ENCODE data around the gene PTGER2.

Gene PTGER2

GRCh38 chr14:52283099-52283498 is 31.0 kb upstream of the PTGER2 start:
- Mint-ChIP-seq H3K27ac (peak overlapping the region; percentile 25 to 32), H3K9me3 (peaks cover 7 to 12% of the 10 kb centered on the region in 2 donors), H3K4me3 (no peak overlapping the region), H3K27me3 (no peaks in the 10 kb centered on the region), H3K36me3 (ENCODE audit: insufficient read depth) (peaks cover 21% of the 10 kb centered on the region), H3K4me1 (ENCODE audit: low read depth in 2 of 2) (peaks cover 33% of the 10 kb centered on the region in 2 donors)
- DNase-seq: no peak
- ATAC-seq (replicated peaks): no peak

GRCh38 chr14:52286661-52287649 is 27.2 kb upstream of the PTGER2 start:
- ATAC-seq (replicated peaks) (no peak), DNase-seq (no peak)
- peaks cover 17 to 21% of the 10 kb centered on the region in 2 donors for H3K4me1 Mint-ChIP-seq (ENCODE audit: low read depth in 2 of 2)
- H3K27ac Mint-ChIP-seq: peak overlapping the region in 1 of 2 donors; percentile 11
- peak overlapping the region; percentile 26 to 64 for H3K4me3 Mint-ChIP-seq
- H3K27me3 Mint-ChIP-seq: no peaks in the 10 kb centered on the region
- H3K36me3 Mint-ChIP-seq (ENCODE audit: insufficient read depth): peaks cover 3% of the 10 kb centered on the region
- peaks cover 15 to 19% of the 10 kb centered on the region in 2 donors for H3K9me3 Mint-ChIP-seq

- Mint-ChIP-seq H3K4me3 (no peak overlapping the region), H3K36me3 (ENCODE audit: insufficient read depth) (no peaks in the 10 kb centered on the region), H3K9me3 (no peaks in the 10 kb centered on the region), H3K27me3 (no peaks in the 10 kb centered on the region), H3K4me1 (ENCODE audit: low read depth in 2 of 2) (peaks cover 16 to 33% of the 10 kb centered on the region in 2 donors), H3K27ac (no peak overlapping the region)
- no peak for ATAC-seq (replicated peaks)
- no peak for DNase-seq
Measured at GRCh38 chr14:52296378-52296777, 17.7 kb upstream of the PTGER2 start.

DNA sequence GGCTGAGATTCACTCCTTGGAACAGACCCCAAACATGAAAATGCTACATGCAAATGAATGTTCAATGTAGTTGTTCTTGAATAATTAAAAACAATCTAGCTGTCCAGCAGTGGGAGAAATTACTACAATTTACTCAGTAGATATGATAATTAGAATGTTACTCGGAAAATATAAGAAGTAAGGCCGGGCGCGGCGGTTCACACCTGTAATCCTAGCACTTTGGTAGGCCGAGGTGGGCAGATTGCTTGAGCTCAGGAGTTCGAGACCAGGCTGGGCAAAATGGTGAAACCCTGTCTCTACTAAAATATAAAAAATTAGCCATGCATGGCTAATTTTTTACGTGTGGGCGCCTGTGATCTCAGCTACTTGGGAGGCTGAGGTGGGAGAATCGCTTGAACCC is 15.3 kb upstream of the PTGER2 start:
- no peaks in the 10 kb centered on the region for H3K36me3 Mint-ChIP-seq (ENCODE audit: insufficient read depth)
- peak overlapping the region in 1 of 2 donors; percentile 53 for H3K27ac Mint-ChIP-seq
- H3K27me3 Mint-ChIP-seq: no peaks in the 10 kb centered on the region

DNA sequence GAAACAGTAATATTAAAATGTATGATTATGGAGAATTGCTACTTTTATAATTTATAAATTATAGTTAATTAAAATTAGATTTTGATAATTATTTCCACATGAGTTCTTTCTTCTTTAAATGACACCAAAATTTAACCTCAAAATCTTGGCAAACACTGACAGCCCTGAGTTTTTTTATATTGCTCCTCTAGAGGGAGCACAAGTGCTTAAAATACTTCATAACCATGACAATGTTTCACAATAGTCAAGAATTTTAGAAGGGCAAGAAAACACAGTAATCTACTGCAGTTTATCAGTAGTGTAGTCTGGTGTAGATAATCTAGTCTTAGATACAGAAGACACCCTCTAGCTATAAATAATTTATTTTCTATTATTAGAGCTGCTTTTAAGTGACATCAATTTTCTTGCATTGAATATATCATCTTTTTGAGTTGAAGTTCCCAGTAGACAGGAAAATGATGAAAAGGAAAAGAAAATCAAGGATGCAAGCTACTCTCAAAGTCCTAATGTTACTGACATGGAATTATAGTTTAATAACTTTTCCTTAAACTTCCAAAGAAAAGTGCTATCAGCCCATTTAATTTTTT is 14.3 kb upstream of the PTGER2 start:
- no peaks in the 10 kb centered on the region for H3K27me3 Mint-ChIP-seq
- peaks cover 33 to 53% of the 10 kb centered on the region in 2 donors for H3K4me1 Mint-ChIP-seq (ENCODE audit: low read depth in 2 of 2)
- H3K9me3 Mint-ChIP-seq: no peaks in the 10 kb centered on the region
- no peak overlapping the region for H3K27ac Mint-ChIP-seq
- peak; percentile 89 for ATAC-seq (replicated peaks)
- no peak overlapping the region for H3K4me3 Mint-ChIP-seq
- DNase-seq: no peak
- no peaks in the 10 kb centered on the region for H3K36me3 Mint-ChIP-seq (ENCODE audit: insufficient read depth)

More for the DNA sequence above, 15.3 kb upstream of the PTGER2 start:
- no peaks in the 10 kb centered on the region for H3K9me3 Mint-ChIP-seq
- DNase-seq (no peak), ATAC-seq (replicated peaks) (no peak)
- H3K4me3 Mint-ChIP-seq: no peak overlapping the region
- peaks cover 31 to 53% of the 10 kb centered on the region in 2 donors for H3K4me1 Mint-ChIP-seq (ENCODE audit: low read depth in 2 of 2)

DNA sequence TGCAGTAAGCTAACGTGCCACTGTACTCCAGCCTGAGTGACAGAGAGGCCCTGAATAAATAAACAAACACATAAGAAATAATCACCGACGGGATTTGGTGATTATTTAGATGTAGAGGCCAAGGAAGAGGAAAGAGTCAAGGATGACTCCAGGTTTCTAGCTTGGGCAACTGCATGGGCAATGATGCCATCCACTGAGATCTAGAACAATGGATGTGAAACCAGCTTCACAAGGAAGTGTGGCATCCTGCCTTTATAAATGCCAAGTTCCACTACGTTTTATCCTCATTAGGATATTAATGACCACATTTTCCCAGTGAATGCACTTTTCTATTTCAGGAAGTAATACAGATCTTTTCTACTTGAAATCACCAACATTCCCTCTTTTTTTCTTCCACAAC is 10.9 kb upstream of the PTGER2 start:
- Mint-ChIP-seq H3K36me3 (ENCODE audit: insufficient read depth) (no peaks in the 10 kb centered on the region), H3K4me3 (peak overlapping the region in 1 of 2 donors; percentile 4), H3K27ac (peak overlapping the region; percentile 7 to 86), H3K27me3 (no peaks in the 10 kb centered on the region), H3K9me3 (no peaks in the 10 kb centered on the region), H3K4me1 (ENCODE audit: low read depth in 2 of 2) (peaks cover 45 to 56% of the 10 kb centered on the region in 2 donors)
- no peak for DNase-seq
- no peak for ATAC-seq (replicated peaks)

DNA sequence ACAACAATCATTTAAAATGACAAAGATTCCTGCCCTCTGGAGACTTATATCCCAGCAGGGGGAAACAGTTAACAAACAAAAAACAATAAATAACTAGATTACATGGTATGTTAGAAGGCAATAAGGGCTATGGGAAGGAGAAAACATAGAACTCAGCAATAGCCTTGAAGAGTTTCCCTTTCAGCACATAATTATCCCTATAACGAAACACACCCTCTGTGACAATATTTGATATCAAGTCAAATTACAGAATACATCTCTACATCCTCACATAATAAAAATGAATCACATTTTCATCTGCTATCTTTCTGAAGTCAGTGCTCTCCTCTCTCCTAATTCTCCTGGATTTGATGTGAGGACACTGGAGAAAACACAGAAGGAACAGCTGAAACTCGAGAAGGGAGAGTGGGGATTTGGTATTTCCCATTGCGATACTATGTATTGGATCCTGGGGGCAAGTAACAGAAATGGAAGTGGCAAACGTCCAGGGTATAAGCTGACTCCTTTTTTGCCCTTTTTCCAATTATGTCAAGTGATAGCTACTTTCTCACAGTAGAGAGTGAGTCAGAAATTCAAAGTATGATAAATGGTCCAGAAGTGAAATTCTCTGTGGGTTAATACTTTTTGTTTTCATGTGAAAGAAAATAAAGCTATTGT is 9.7 kb upstream of the PTGER2 start:
- peak overlapping the region; percentile 7 to 52 for H3K27ac Mint-ChIP-seq
- peak overlapping the region in 1 of 2 donors; percentile 4 for H3K4me3 Mint-ChIP-seq
- peaks cover 52 to 57% of the 10 kb centered on the region in 2 donors for H3K4me1 Mint-ChIP-seq (ENCODE audit: low read depth in 2 of 2)
- DNase-seq (no peak), ATAC-seq (replicated peaks) (no peak)
- no peaks in the 10 kb centered on the region for H3K27me3 Mint-ChIP-seq
- no peaks in the 10 kb centered on the region for H3K36me3 Mint-ChIP-seq (ENCODE audit: insufficient read depth)
- no peaks in the 10 kb centered on the region for H3K9me3 Mint-ChIP-seq

DNA sequence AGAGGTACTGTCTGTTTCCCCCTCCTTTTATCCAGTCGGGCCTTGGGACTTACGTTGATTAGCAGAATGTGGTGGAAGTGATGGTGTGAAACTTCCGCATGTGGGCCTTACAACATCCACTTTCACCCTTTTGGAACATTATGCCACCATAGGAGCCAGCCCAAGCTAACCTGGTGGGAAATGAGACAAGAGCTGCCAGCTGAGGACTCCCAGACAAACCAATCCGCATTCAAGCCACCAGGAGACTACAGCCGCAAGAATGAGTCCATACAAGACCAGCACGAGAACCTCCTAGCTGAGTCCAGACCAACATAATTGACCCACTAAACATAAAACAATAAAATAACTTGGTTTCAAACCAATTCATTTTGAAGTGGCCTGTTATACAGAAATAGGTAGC is 9.1 kb upstream of the PTGER2 start:
- Mint-ChIP-seq H3K27me3 (no peaks in the 10 kb centered on the region), H3K4me1 (ENCODE audit: low read depth in 2 of 2) (peaks cover 56 to 57% of the 10 kb centered on the region in 2 donors), H3K27ac (peak overlapping the region in 1 of 2 donors; percentile 52), H3K36me3 (ENCODE audit: insufficient read depth) (no peaks in the 10 kb centered on the region), H3K9me3 (no peaks in the 10 kb centered on the region), H3K4me3 (no peak overlapping the region)
- ATAC-seq (replicated peaks): no peak
- DNase-seq: no peak

DNA sequence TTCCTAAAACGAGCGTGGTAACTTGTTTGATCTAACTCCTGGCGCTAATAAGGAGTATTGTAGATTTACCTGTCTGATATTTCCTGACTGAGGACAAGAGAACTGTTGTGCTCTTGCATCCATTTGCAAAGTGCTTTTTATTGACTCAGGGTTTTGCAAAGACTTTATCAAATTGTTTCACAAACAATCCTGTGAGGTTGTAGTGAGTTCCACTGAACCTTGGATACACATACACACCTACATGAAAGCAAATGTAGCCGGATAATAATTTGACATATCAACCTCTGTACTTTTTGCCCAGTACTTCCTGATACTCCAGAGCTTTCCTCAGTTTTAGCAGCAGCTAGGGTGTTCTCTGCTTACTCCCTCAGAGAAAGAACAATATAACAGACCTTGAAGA is 6.7 kb upstream of the PTGER2 start:
- no peak for ATAC-seq (replicated peaks)
- H3K4me3 Mint-ChIP-seq: no peak overlapping the region
- no peaks in the 10 kb centered on the region for H3K9me3 Mint-ChIP-seq
- DNase-seq: no peak
- peaks cover 9% of the 10 kb centered on the region for H3K36me3 Mint-ChIP-seq (ENCODE audit: insufficient read depth)
- H3K27ac Mint-ChIP-seq: peak overlapping the region; percentile 27 to 71
- H3K27me3 Mint-ChIP-seq: no peaks in the 10 kb centered on the region
- H3K4me1 Mint-ChIP-seq (ENCODE audit: low read depth in 2 of 2): peaks cover 57 to 62% of the 10 kb centered on the region in 2 donors

GRCh38 chr14:52307905-52308304 is 6.2 kb upstream of the PTGER2 start:
- ATAC-seq (replicated peaks) (no peak), DNase-seq (no peak)
- Mint-ChIP-seq H3K27ac (peak overlapping the region; percentile 27 to 71), H3K9me3 (no peaks in the 10 kb centered on the region), H3K27me3 (no peaks in the 10 kb centered on the region), H3K36me3 (ENCODE audit: insufficient read depth) (peaks cover 14% of the 10 kb centered on the region), H3K4me3 (no peak overlapping the region), H3K4me1 (ENCODE audit: low read depth in 2 of 2) (peaks cover 56 to 62% of the 10 kb centered on the region in 2 donors)

DNA sequence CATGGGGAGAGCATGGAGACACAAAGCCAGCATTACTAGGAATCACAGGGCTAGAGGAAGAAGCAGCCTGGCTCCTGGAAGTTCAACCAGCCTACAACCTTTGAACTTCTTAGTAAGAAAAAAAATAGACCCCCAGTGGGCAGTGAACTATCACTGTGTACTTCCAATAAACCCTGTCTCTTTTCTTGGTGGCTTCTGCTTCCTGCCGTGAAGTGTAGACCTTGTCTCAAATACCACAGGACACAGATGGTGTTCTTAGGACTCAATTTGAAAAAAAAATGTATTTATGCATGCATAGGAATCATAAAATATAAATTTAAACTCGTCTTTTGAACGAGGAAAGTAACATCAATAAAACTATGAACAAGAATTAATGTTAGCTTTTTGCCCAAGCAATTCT is 3.6 kb upstream of the PTGER2 start:
- Mint-ChIP-seq H3K27me3 (no peaks in the 10 kb centered on the region), H3K36me3 (ENCODE audit: insufficient read depth) (peaks cover 30% of the 10 kb centered on the region), H3K27ac (peak overlapping the region; percentile 98 to 99), H3K9me3 (no peaks in the 10 kb centered on the region), H3K4me3 (peak overlapping the region; percentile 96 to 100), H3K4me1 (ENCODE audit: low read depth in 2 of 2) (peaks cover 60 to 71% of the 10 kb centered on the region in 2 donors)
- DNase-seq (no peak), ATAC-seq (replicated peaks) (no peak)

DNA sequence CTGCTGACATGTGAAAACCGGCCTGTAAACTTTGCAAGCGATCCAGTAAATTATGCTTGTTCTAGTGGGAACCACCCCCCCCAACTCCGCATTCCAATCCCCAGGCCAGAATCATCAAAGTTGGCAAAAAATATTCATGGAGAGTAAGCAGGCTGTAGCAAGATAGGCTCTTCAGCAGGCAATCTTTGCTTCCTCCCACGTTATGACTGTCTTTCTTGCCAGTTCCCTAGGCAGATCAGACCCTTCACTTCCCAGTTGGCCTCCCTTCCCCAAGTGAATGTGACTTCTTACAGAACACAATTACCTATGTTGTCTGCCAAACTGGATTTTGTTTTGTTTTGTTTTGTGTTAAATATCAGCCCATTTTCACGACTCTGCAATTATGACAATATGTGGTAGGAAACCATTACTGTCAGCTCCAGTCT is 1.2 kb upstream of the PTGER2 start:
- H3K27me3 Mint-ChIP-seq: no peaks in the 10 kb centered on the region
- H3K9me3 Mint-ChIP-seq: no peaks in the 10 kb centered on the region
- peak overlapping the region; percentile 96 to 100 for H3K4me3 Mint-ChIP-seq
- H3K4me1 Mint-ChIP-seq (ENCODE audit: low read depth in 2 of 2): peaks cover 64 to 80% of the 10 kb centered on the region in 2 donors
- peak overlapping the region; percentile 98 to 99 for H3K27ac Mint-ChIP-seq
- ATAC-seq (replicated peaks): no peak
- peaks cover 33% of the 10 kb centered on the region for H3K36me3 Mint-ChIP-seq (ENCODE audit: insufficient read depth)
- no peak for DNase-seq

DNA sequence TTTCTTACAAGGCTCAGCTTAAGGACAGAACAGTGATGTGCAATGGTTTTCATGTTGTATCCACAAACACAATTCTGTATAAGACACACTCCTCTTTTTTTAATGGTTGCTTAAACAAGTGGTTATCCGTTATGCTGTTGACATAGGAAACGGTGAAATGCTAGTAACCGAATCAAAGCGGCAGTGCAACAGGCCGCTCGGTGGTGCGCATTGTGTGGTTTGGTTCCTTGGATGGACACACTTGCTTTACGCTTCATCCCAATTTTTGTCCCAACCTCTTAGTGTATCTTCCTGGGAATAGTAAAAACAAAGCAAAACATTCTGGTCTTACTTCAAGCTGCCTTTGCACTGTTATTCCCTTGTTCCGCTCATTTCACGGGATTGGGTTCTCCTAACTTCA is 650 bp upstream of the PTGER2 start:
- ATAC-seq (replicated peaks) (no peak), DNase-seq (no peak)
- Mint-ChIP-seq H3K9me3 (no peaks in the 10 kb centered on the region), H3K4me3 (peak overlapping the region; percentile 96 to 100), H3K4me1 (ENCODE audit: low read depth in 2 of 2) (peaks cover 62 to 80% of the 10 kb centered on the region in 2 donors), H3K36me3 (ENCODE audit: insufficient read depth) (peaks cover 33% of the 10 kb centered on the region), H3K27ac (peak overlapping the region; percentile 98 to 99), H3K27me3 (no peaks in the 10 kb centered on the region)
